ENCODE results near the gene SOCS1.

SOCS1 gene

GRCh38 chr16:11298143-11298900 lies 42.3 kb upstream of the SOCS1 start:
- no peak overlapping the region for H3K9ac ChIP-seq (ENCODE audit: low read length)
- H3F3A ChIP-seq (ENCODE audit: insufficient read depth, low read length): peaks cover 9% of the 10 kb centered on the region; the same call in 1 of the 2 replicates
- H3K9me3 ChIP-seq (replicated peaks; ENCODE audit: insufficient read depth, low read length): no peaks in the 10 kb centered on the region
- no peak for DNase-seq
- H3K4me2 ChIP-seq (ENCODE audit: low read depth, low read length): no peak overlapping the region; the same call in 1 of the 2 replicates
- H3K79me2 ChIP-seq (ENCODE audit: low read length): no peaks in the 10 kb centered on the region
- H2AFZ ChIP-seq (ENCODE audit: low read length): no peak overlapping the region
- H3K27me3 ChIP-seq (replicated peaks; ENCODE audit: insufficient read depth, low read length): peaks cover 36% of the 10 kb centered on the region
- H3K36me3 ChIP-seq (replicated peaks; ENCODE audit: insufficient read depth, low read length): no peaks in the 10 kb centered on the region
- TF ChIP-seq EZH2 (optimal IDR thresholded peaks at IDR 0.05; ENCODE audit: low read depth, low read length): no peak
- no peak overlapping the region for H3K4me3 ChIP-seq (ENCODE audit: low read length)
- H3K4me1 ChIP-seq (ENCODE audit: low read length): peaks cover 17% of the 10 kb centered on the region
- H4K20me1 ChIP-seq (ENCODE audit: insufficient read depth, low read length): no peaks in the 10 kb centered on the region
- no peak overlapping the region for H3K27ac ChIP-seq (ENCODE audit: low read length)
- no peaks in the 10 kb centered on the region for H3K9me2 ChIP-seq (replicated peaks; ENCODE audit: insufficient read depth, low read length)

- no peaks in the 10 kb centered on the region for H3K79me2 ChIP-seq (ENCODE audit: low read length)
- no peaks in the 10 kb centered on the region for H3K9me2 ChIP-seq (replicated peaks; ENCODE audit: insufficient read depth, low read length)
- H3K9me3 ChIP-seq (replicated peaks; ENCODE audit: insufficient read depth, low read length): no peaks in the 10 kb centered on the region
- H3K36me3 ChIP-seq (replicated peaks; ENCODE audit: insufficient read depth, low read length): no peaks in the 10 kb centered on the region
- TF ChIP-seq EZH2phosphoT487 (IDR thresholded peaks at IDR 0.05; ENCODE audit: low read length) (no peak), CTCF (IDR thresholded peaks at IDR 0.05; ENCODE audit: low read length) (peak; percentile 41), EZH2 (optimal IDR thresholded peaks at IDR 0.05; ENCODE audit: low read depth, low read length) (no peak)
- no peak overlapping the region for H3K4me3 ChIP-seq (ENCODE audit: low read length)
- no peak overlapping the region for H3K27ac ChIP-seq (ENCODE audit: low read length)
- H3K4me1 ChIP-seq (ENCODE audit: low read length): peaks cover 13% of the 10 kb centered on the region
- peak; percentile 94 for DNase-seq
- no peak overlapping the region for H3K9ac ChIP-seq (ENCODE audit: low read length)
- peaks cover 4% of the 10 kb centered on the region; the same call in 1 of the 2 replicates for H3F3A ChIP-seq (ENCODE audit: insufficient read depth, low read length)
- no peaks in the 10 kb centered on the region for H4K20me1 ChIP-seq (ENCODE audit: insufficient read depth, low read length)
- peak overlapping the region; percentile 44 for H3K4me2 ChIP-seq (ENCODE audit: low read depth, low read length)
- H2AFZ ChIP-seq (ENCODE audit: low read length): peak overlapping the region; percentile 13; the same call in 1 of the 2 replicates
- peaks cover 40% of the 10 kb centered on the region for H3K27me3 ChIP-seq (replicated peaks; ENCODE audit: insufficient read depth, low read length)
These were observed 41.6 kb upstream of the SOCS1 start for GRCh38 chr16:11297492-11298142.

GRCh38 chr16:11296706-11297491 lies 40.9 kb upstream of the SOCS1 start:
- no peaks in the 10 kb centered on the region for H3K9me3 ChIP-seq (replicated peaks; ENCODE audit: insufficient read depth, low read length)
- peaks cover 40% of the 10 kb centered on the region for H3K27me3 ChIP-seq (replicated peaks; ENCODE audit: insufficient read depth, low read length)
- peaks cover 13% of the 10 kb centered on the region for H3K4me1 ChIP-seq (ENCODE audit: low read length)
- H3F3A ChIP-seq (ENCODE audit: insufficient read depth, low read length): peaks cover 4% of the 10 kb centered on the region; the same call in 1 of the 2 replicates
- no peak overlapping the region for H2AFZ ChIP-seq (ENCODE audit: low read length)
- H3K79me2 ChIP-seq (ENCODE audit: low read length): no peaks in the 10 kb centered on the region
- H3K4me2 ChIP-seq (ENCODE audit: low read depth, low read length): peak overlapping the region; percentile 44
- no peak overlapping the region for H3K9ac ChIP-seq (ENCODE audit: low read length)
- H3K36me3 ChIP-seq (replicated peaks; ENCODE audit: insufficient read depth, low read length): no peaks in the 10 kb centered on the region
- no peak overlapping the region for H3K27ac ChIP-seq (ENCODE audit: low read length)
- H3K4me3 ChIP-seq (ENCODE audit: low read length): no peak overlapping the region
- no peak for DNase-seq
- H4K20me1 ChIP-seq (ENCODE audit: insufficient read depth, low read length): no peaks in the 10 kb centered on the region
- no peaks in the 10 kb centered on the region for H3K9me2 ChIP-seq (replicated peaks; ENCODE audit: insufficient read depth, low read length)
- TF ChIP-seq EZH2 (optimal IDR thresholded peaks at IDR 0.05; ENCODE audit: low read depth, low read length): no peak
- no peak for TF ChIP-seq EZH2phosphoT487 (IDR thresholded peaks at IDR 0.05; ENCODE audit: low read length)
- no peak for TF ChIP-seq CTCF (IDR thresholded peaks at IDR 0.05; ENCODE audit: low read length)

All from MM.1S (cell line).